ENCODE data around the gene TCF7L1. TPM values are rescaled to one million over a fixed set of nuclear protein-coding genes. Genes with fewer than 3 reads are reported as not detected.

Gene TCF7L1
- total and polyA plus RNA-seq, 2 of the 13 experiments (the other 11 are each of a cell fraction or from before 2014, with no cell fraction given): 0.04 to 0.15 TPM

DNA sequence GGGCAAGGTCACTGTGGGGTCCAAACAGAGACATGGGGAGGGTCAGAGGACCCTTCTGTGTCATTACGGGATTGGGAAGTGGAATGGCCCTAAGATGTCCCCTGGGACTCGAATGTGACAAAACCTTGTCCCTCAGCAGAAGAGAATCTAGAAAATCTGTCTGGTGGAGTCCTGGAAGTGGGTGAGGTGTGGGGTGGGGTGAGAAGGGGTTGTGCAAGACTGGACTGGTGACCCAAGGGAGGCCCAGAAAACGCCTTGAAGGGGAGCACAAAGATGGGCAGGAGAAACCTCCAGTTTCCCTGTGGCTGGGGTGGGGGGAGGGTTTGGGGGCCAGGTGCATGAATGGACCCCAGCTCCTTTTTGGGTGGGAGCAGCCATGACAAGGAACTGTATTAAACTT is 79.6 kb downstream of the TCF7L1 start:
- Histone ChIP-seq H3K4me3 (replicated peaks in 1 of 3; ENCODE audit: insufficient read depth in 1 of 3, low read depth in 2 of 3, low read length in 3 of 3) (no peak overlapping the region), H3K9me3 (ENCODE audit: low read length) (no peaks in the 10 kb centered on the region), H3K4me2 (ENCODE audit: low read depth, low read length) (no peak overlapping the region), H3K4me1 (ENCODE audit: insufficient read depth, low read length) (no peaks in the 10 kb centered on the region), H3K27me3 (ENCODE audit: control insufficient read depth in 1 of 2, insufficient read depth in 2 of 2, low read length in 2 of 2) (peaks cover 10 to 71% of the 10 kb centered on the region in 2 experiments; a peak in 4 of 5 replicates), H3K36me3 (replicated peaks in 1 of 2; ENCODE audit: control insufficient read depth in 1 of 2, insufficient read depth in 2 of 2, low read length in 2 of 2) (no peaks in the 10 kb centered on the region), H3K9ac (ENCODE audit: insufficient read depth, low read depth, low read length) (no peak overlapping the region), H4K20me1 (ENCODE audit: insufficient read depth, low read length) (no peaks in the 10 kb centered on the region), H3K79me2 (ENCODE audit: insufficient read depth, low read length) (no peaks in the 10 kb centered on the region), H2AFZ (ENCODE audit: low read length) (no peak overlapping the region), H3K27ac (ENCODE audit: extremely low read length, insufficient read depth, low read length) (no peak overlapping the region)
- in situ Hi-C loops (cut with HindIII; ENCODE audit: extremely low pct_ligation_motif_present, low pct_unique_long_range_greater_than_20kb) (no loop called here), intact Hi-C loops (cut with micrococcal nuclease; ENCODE audit: unreplicated experiment) (no loop called here)
- DNase-seq (ENCODE audit: low spot score) (no peak), ATAC-seq (no peak), FAIRE-seq (no peak)
- no TSS peak for BruUV-seq (replicated peaks)
- CTCF ChIA-PET (ENCODE audit: low intra/inter-chr PET ratio, low total read pairs): no interaction called here
- WGBS (ENCODE audit: low lambda C conversion rate): 9% methylated on average over 3 of the region's 3 CpGs
- TF ChIP-seq, protein P1, sequence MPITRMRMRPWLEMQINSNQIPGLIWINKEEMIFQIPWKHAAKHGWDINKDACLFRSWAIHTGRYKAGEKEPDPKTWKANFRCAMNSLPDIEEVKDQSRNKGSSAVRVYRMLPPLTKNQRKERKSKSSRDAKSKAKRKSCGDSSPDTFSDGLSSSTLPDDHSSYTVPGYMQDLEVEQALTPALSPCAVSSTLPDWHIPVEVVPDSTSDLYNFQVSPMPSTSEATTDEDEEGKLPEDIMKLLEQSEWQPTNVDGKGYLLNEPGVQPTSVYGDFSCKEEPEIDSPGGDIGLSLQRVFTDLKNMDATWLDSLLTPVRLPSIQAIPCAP (CRISPR knock-in tag; IDR thresholded peaks at IDR 0.05; ENCODE audit: low read depth): no peak
- TF ChIP-seq HOXA9 (CRISPR knock-in tag; IDR thresholded peaks at IDR 0.05; ENCODE audit: borderline replicate concordance) (no peak), ETV6 (CRISPR knock-in tag; conservative IDR thresholded peaks at IDR 0.05) (no peak), ZNF644 (CRISPR knock-in tag; IDR thresholded peaks at IDR 0.05; ENCODE audit: low read depth) (no peak), TRIM24 (CRISPR knock-in tag; IDR thresholded peaks at IDR 0.05) (no peak), U2AF2 (IDR thresholded peaks at IDR 0.05; ENCODE audit: low read depth, low read length) (no peak), SIN3B (IDR thresholded peaks at IDR 0.05; ENCODE audit: low read length) (no peak), DNMT3B (CRISPR knock-in tag; conservative IDR thresholded peaks at IDR 0.05) (no peak), MTF2 (CRISPR knock-in tag; IDR thresholded peaks at IDR 0.05; ENCODE audit: borderline replicate concordance) (no peak), ESRRA (CRISPR knock-in tag; IDR thresholded peaks at IDR 0.05; ENCODE audit: low read depth) (no peak), CENPX (CRISPR knock-in tag; IDR thresholded peaks at IDR 0.05) (no peak), ZNF652 (CRISPR knock-in tag; IDR thresholded peaks at IDR 0.05; ENCODE audit: borderline replicate concordance, low read depth) (no peak), ZNF264 (CRISPR knock-in tag; IDR thresholded peaks at IDR 0.05) (no peak), TP53 (CRISPR knock-in tag; conservative IDR thresholded peaks at IDR 0.05) (no peak), SCMH1 (CRISPR knock-in tag; IDR thresholded peaks at IDR 0.05; ENCODE audit: borderline replicate concordance) (no peak), CHD4 (IDR thresholded peaks at IDR 0.05; ENCODE audit: borderline replicate concordance, low read length) (no peak)
- TF ChIP-seq, protein P2, sequence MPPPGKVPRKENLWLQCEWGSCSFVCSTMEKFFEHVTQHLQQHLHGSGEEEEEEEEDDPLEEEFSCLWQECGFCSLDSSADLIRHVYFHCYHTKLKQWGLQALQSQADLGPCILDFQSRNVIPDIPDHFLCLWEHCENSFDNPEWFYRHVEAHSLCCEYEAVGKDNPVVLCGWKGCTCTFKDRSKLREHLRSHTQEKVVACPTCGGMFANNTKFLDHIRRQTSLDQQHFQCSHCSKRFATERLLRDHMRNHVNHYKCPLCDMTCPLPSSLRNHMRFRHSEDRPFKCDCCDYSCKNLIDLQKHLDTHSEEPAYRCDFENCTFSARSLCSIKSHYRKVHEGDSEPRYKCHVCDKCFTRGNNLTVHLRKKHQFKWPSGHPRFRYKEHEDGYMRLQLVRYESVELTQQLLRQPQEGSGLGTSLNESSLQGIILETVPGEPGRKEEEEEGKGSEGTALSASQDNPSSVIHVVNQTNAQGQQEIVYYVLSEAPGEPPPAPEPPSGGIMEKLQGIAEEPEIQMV (CRISPR knock-in tag; IDR thresholded peaks at IDR 0.05; ENCODE audit: low read depth): no peak
- POLR2A ChIA-PET: no interaction called here

Measured in HepG2 (cell line).